ENCODE data around the gene MIOX.

GRCh38 chr22:50516891-50517290 lies 30.2 kb downstream of the MIOX start:
- TF ChIP-seq CTCF (IDR thresholded peaks at IDR 0.05) (no peak), ZFX (IDR thresholded peaks at IDR 0.05; ENCODE audit: borderline replicate concordance) (no peak)

Data from 22Rv1 (cell line).